Lung (tissue), 12 donors: ENCODE results near the gene TEX48. TPM values are rescaled to one million over a fixed set of nuclear protein-coding genes. Genes with fewer than 3 reads are reported as not detected.
A peak's percentile ranks its signal among the peaks of the same experiment; 100 is the strongest.

Experiments
- ATAC-seq: fragments of 200-7000 bp; cut with Tn5 transposase; one replicate; pipeline ENCODE4 v1.9.1; 2020; ENCODE audit warnings: moderate number of reproducible peaks; ENCODE audit not compliant: insufficient read depth, low FRiP score
- DNase-seq, 3 donors: peaks; one replicate each; pipeline ENCODE4 v3.0.0-alpha.2; 2013 to 2017
- H3K27ac ChIP-seq, 2 donors: one replicate each; pipeline ENCODE4 v1.5.1; 2013; ENCODE audit warnings: mild to moderate bottlenecking in 2 of 2, moderate library complexity in 2 of 2, control low read depth in 1 of 2, inconsistent platforms in 1 of 2, low read depth in 1 of 2, low read length in 1 of 2
- H3K27me3 ChIP-seq, 3 donors: one replicate each; pipeline ENCODE4 v1.5.1; 2013; ENCODE audit warnings: low read length in 2 of 3; ENCODE audit not compliant: control insufficient read depth in 3 of 3, insufficient read depth in 3 of 3
- H3K36me3 ChIP-seq, 4 donors: one replicate each; pipeline ENCODE4 v1.5.1; 2013; ENCODE audit warnings: low read length in 4 of 4, mild to moderate bottlenecking in 1 of 4, moderate library complexity in 1 of 4; ENCODE audit not compliant: control insufficient read depth in 4 of 4, insufficient read depth in 4 of 4
- H3K4me1 ChIP-seq, 5 donors: one replicate each; pipeline ENCODE4 v1.5.1; 2013; ENCODE audit warnings: low read length in 5 of 5, mild to moderate bottlenecking in 2 of 5, moderate library complexity in 1 of 5; ENCODE audit not compliant: control insufficient read depth in 5 of 5, insufficient read depth in 5 of 5
- H3K4me3 ChIP-seq: one replicate; pipeline ENCODE4 v1.5.1; 2013; ENCODE audit warnings: mild to moderate bottlenecking, control low read depth, moderate library complexity
- H3K9ac ChIP-seq, 2 donors: one replicate each; pipeline ENCODE4 v1.5.1; 2013; ENCODE audit warnings: low read length in 2 of 2, control low read depth in 1 of 2; ENCODE audit not compliant: insufficient read depth in 1 of 2
- H3K9me3 ChIP-seq, 4 donors: one replicate each; pipeline ENCODE4 v1.5.1; 2013; ENCODE audit warnings: low read length in 3 of 4, mild to moderate bottlenecking in 1 of 4, moderate library complexity in 1 of 4; ENCODE audit not compliant: control insufficient read depth in 4 of 4, insufficient read depth in 3 of 4
- CTCF ChIP-seq: IDR thresholded peaks from 2 replicates; pipeline ENCODE4 v1.5.1; 2012; ENCODE audit warnings: mild to moderate bottlenecking; ENCODE audit errors: control extremely low read depth, extremely low read depth
- WGBS, 2 donors: extraction: QIAGEN DNeasy Blood & Tissue Kit; methylation state at CpG; one replicate each; pipeline ENCODE4 v1.1.7; 2013; 5-methylcytosine and 5-hydroxymethylcytosine counted together
- polyA plus RNA-seq, 2 donors: library from polyadenylated mRNA; stranded (reverse); fragments of 200-250 nt; gene quantifications; one replicate each; pipeline ENCODE4 v1.2.1, GENCODE V29; 2013
- total RNA-seq, 2 donors: library from RNA; depleted of rRNA in 1 of 2; stranded (reverse); fragments of >200 nt in 1 of 2; gene quantifications; one replicate each; pipeline ENCODE4 v1.2.1, GENCODE V29; 2014 to 2021
- donor health status: control.
- donor health status: control.
- donor health status: Bipolar disorder and iron deficiency.
- donor health status: healthy.
- donor health status: DM: yes; HTN: yes; CAD: no.

TEX48 gene
- total and polyA plus RNA-seq, 4 donors: not detected

- Histone ChIP-seq H3K9me3 (no peaks in the 10 kb centered on the region), H3K27me3 (no peaks in the 10 kb centered on the region), H3K9ac (no peak overlapping the region), H3K4me1 (peaks cover 0 to 8% (median 3%) of the 10 kb centered on the region in 5 donors), H3K4me3 (no peak overlapping the region), H3K27ac (no peak overlapping the region), H3K36me3 (no peaks in the 10 kb centered on the region)
- WGBS, 2 donors: 78 to 80% methylated on average over 3 of the region's 3 CpGs
- DNase-seq (no peak), ATAC-seq (no peak)
- no peak for TF ChIP-seq CTCF
These were observed 7.0 kb downstream of the TEX48 start for GRCh38 chr9:114674798-114675540.

DNA sequence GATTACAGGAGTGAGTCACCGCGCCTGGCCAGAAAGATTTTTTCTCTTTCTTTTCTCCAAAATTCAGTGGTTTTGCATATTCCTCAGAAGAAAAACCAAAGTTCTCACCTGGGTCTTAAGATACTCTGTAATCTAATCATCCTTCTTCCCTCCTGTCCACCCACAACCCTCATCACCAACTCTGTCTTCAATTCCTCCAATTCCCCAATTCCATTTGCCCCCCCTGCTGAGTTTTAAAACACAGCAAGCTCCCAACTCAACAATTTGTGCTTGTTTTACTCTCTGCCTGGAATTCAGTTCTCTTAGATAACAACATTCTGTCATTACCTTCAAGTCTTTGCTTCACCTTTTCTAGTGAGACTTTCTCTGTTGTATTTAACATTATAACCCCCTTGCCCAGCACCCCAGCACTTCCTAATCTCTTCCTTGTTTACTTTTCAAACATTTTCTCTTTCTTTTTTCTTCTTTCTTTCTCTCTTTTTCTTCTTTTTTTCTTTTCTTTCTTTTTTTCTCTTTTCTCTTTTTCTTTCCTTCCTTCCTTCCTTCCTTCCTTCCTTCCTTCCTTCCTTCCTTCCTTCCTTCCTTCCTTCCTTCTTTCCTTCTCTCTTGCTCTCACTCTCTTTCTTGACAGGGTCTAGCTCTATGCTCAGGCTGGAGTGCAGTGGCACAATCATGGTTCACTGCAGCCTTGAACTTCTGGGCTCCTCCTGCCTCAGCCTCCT, 7.8 kb downstream of the TEX48 start:
- 95 to 100% methylated on average over 2 of the region's 2 CpGs for WGBS, 2 donors
- no peak for ATAC-seq

DNA sequence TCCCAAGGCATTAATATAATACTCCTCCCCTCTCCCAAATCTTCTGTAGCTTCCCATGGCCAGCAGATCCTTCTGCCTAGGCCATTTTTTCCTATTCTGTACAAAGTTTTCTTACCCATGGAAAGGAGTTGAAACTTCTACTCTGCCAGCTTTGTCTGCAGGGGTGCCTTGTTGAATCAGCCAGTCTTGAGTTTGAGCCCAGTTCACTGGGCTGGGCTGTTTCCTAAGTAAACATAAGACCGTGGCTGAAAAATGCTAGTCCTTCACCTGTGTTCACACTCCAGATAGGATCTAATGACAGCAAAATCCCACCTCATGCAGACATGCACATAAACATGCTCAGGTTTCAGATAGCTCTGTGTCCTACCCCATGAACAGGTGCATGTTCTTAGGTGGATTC, 10.4 kb downstream of the TEX48 start:
- H3K27ac ChIP-seq: no peak overlapping the region
- ATAC-seq (no peak), DNase-seq (peak in 1 of 3 donors; percentile 47)
- TF ChIP-seq CTCF: no peak
- no peak overlapping the region for H3K9ac ChIP-seq
- H3K36me3 ChIP-seq: no peaks in the 10 kb centered on the region
- no peaks in the 10 kb centered on the region for H3K9me3 ChIP-seq
- WGBS, 2 donors: 43 to 68% methylated on average over 1 of the region's 1 CpG
- no peaks in the 10 kb centered on the region for H3K27me3 ChIP-seq
- no peak overlapping the region for H3K4me3 ChIP-seq
- peaks cover 0 to 3% (median 0%) of the 10 kb centered on the region in 5 donors for H3K4me1 ChIP-seq

More for the DNA sequence above, 7.8 kb downstream of the TEX48 start:
- H3K9me3 ChIP-seq: no peaks in the 10 kb centered on the region
- H3K27me3 ChIP-seq: no peaks in the 10 kb centered on the region
- no peaks in the 10 kb centered on the region for H3K36me3 ChIP-seq
- no peak for TF ChIP-seq CTCF
- no peak for DNase-seq
- no peak overlapping the region for H3K9ac ChIP-seq
- no peak overlapping the region for H3K4me3 ChIP-seq
- H3K4me1 ChIP-seq: peaks cover 0 to 8% (median 3%) of the 10 kb centered on the region in 5 donors
- H3K27ac ChIP-seq: no peak overlapping the region
